GM15510 (cell line): ENCODE measurements around the gene GMNC.

Experiments
- POLR2A ChIP-seq: IDR thresholded peaks from 3 replicates; pipeline ENCODE4 v1.6.1; 2011; ENCODE audit warnings: borderline replicate concordance; ENCODE audit not compliant: insufficient read length; ENCODE audit errors: extremely low read depth

The GMNC gene

GRCh38 chr3:190863119-190863465, 598 bp upstream of the GMNC start:
- no peak for TF ChIP-seq POLR2A

DNA sequence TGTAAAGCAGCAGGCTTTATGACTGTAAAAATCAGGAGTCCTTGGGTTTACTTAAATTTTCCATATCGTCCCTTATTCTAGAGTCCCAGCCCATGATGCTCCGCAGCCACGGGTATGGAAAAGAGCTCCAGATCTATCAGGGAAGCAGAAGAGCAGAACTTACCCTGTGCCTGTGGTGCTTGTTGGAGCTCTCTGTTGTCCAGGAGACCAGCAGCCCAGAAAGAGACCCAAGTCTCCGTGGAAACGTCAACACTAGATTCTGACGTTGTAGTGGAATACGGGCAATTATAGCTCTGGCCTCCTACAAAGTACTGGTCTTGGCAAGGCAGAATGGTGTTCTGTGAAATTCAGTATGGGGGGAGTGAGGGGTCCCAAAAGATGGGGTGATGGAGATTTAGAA, 2.0 kb downstream of the GMNC start:
- TF ChIP-seq POLR2A: no peak

GRCh38 chr3:190855151-190855550, 7.3 kb downstream of the GMNC start:
- TF ChIP-seq POLR2A: no peak

DNA sequence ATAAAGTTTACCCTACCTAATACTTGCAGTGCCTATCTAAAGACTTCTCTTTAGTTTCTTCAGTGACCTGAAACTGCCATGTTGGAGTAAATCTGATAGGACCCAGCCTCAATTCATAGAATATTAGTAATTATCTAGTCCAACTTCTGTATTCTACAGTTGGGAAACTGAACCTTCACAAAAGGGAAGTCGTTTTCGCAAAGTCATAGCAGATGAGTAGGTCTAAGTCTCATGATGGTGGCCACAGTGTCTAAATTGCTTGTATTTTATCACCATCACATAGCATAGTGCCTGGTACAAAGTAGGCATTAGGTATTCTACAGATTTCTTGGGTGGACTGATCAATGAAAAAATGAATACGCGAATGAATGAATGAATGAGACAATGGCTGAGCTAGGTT, 8.4 kb downstream of the GMNC start:
- TF ChIP-seq POLR2A: no peak

- TF ChIP-seq POLR2A: no peak
These were observed 9.0 kb downstream of the GMNC start for GRCh38 chr3:190853464-190853863.

DNA sequence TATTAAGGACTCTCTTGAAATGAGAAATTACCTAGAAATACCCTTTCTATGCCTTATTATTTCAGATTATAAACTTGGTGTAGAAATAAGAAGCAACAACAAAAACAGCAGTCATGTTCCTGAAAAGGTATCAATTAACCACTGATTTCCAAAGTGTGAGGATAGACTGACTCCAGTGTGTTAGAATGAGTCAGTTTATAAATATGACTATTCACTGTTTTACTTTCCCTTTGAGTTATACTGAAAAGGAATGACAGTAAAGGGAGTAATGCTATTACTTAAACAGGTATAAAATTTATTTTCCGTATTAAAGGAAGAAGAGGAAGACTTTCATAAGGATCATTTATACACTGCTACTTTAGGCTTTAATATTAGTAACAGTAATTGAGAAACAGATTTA, 12.9 kb downstream of the GMNC start:
- no peak for TF ChIP-seq POLR2A

DNA sequence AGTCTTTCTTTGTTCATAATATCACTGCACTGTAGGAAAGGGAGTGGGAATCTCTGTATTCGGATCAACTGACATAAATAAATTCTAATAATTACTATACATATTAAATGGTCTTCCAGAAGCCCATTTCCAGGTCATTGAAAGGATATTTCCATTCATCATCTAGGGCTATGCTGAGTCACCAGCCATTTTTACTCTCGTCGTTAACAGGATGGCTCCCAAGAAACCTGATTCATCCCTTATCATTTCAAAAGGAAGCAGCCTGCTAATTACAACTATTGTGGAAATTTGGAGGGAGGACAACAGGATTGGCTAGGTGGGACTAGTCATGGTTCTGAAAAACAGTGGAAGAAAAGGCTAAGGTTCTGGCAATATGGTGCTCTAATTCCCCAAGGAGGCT, 13.6 kb downstream of the GMNC start:
- TF ChIP-seq POLR2A: no peak

- no peak for TF ChIP-seq POLR2A
These were observed 15.1 kb downstream of the GMNC start for GRCh38 chr3:190847436-190847835.

DNA sequence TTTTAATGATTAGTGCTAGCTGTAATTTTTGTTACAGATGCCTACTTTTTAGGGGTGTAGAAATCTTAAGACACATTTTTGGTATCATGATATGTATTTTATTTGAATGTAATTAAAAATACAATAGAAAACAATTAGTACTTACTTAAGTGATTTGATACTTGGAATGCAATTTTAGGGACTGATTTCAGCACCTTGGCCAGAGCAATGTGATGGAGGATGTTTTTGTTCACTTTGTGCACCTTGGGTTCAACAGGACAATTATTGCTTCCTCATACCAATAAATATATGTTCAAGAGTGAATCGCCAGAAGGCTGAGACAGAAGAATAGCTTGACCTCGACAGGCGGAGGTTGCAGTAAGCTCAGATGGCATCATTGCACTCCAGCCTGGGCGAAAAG, 22.3 kb downstream of the GMNC start:
- no peak for TF ChIP-seq POLR2A

DNA sequence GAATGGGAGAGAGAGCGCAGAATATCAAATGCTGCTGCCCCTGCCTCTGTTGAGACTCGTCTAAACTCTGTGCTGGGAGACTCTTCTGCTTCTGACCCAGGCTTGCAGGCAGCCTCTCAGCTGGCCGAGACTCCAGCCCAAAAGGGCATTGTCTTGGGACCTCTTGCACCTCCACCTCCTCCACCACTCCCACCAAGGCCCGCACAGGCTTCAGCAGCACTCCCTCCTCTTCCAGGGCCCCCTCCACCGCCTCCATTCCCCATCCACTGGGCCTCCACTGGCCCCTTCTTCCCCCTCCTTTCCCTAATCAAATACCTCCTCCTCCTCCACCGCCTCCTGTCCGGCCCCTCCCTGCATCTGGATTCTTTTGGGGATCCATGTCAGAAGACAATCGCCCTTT, 31.3 kb downstream of the GMNC start:
- no peak for TF ChIP-seq POLR2A

- no peak for TF ChIP-seq POLR2A
These were observed 32.5 kb downstream of the GMNC start for GRCh38 chr3:190830031-190830430.

GRCh38 chr3:190826018-190826417, 36.5 kb downstream of the GMNC start:
- no peak for TF ChIP-seq POLR2A

GRCh38 chr3:190825386-190826016, 37.0 kb downstream of the GMNC start:
- no peak for TF ChIP-seq POLR2A

DNA sequence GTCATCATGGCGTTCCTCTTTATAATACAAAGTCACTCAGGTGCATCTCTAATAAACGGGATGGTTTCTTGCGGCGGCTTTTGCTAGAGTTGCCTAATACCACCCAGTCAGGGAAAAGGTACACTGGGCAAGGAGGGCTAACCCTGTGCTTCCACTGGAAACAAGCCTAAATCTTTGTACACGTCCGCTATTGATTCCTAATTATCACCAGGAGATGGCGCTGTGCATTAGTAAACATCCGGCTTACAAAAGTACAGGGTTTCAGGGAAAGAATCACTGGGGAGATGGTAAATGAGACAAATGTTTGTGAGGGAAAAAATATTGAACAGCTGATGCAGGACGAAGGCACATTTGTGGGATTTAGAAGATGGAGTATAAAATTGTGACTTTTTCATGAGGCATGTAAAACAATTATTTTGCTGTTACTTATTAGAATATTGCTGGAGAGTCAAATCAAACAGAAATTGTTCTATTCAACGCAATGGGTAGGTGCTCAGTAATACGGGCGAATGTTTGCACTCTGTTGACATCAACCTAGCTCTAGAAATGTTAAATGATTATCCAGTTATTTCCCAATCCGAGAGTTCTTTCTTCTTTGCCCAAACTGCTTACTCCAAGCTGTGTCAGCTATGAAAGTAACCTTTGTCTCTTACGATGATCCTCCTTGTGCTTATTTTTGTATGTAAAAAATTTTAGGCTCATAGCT, 50.6 kb downstream of the GMNC start:
- no peak for TF ChIP-seq POLR2A

- TF ChIP-seq POLR2A: no peak
These were observed 51.5 kb downstream of the GMNC start for GRCh38 chr3:190810957-190811356.

- TF ChIP-seq POLR2A: no peak
These were observed 53.1 kb downstream of the GMNC start for GRCh38 chr3:190809351-190809750.
